ENCODE measurements around the gene MRPL39.
"Not testable (repeated sequence)": the region's sequence is repeated elsewhere in the genome, so short reads cannot be mapped to it uniquely, and the experiment has no call there.

MRPL39 gene

DNA sequence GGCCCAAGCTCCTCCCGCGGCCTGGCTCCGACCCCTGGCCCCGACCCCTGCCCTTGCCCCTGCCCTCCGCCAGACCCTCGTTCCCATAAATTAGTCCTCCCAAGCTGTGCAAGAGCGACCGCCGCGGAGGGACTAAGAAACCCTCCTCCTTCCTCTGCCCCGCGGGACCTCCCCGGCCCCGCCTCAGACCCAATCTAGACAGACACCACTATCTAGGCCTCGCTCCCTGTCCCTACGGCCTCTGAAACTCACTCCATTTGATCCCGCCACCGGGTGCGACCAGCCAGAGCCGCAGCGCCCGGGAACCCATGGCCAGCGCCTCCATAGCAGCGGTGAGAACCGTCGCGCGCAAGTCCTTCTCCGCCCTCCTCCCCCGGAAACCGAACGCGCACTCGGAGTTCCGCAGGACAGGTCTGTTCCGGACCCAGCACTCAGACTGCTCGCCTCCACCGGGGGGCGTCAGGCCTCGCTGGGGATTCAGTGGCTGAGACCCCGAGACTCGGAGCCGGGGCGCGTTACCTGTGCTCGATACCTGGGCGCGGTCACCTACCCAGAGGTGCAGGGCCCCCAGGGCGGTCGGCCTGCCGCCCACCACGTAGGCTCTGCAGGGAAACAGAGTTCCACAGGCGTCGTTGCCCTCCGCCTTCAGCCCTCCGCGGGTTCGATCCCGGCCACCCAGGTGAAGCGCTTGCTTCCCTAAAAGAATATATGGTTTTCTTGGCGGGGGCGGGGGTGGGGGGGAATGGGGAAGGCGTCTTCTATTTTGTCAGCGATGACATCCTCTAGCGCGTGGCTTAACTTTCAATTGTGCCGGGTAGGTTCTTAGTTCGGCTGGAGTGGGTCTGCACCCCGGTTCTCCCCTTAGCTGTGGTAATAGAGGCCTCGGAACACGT, at the start of gene MRPL39:
MRPL39 (minus strand) TSS at position 331 of the 893 bp plus-strand sequence; CDS start at position 325, 6 bp downstream.
- peak; percentile 71 for DNase-seq (ENCODE audit: low read depth)

DNA sequence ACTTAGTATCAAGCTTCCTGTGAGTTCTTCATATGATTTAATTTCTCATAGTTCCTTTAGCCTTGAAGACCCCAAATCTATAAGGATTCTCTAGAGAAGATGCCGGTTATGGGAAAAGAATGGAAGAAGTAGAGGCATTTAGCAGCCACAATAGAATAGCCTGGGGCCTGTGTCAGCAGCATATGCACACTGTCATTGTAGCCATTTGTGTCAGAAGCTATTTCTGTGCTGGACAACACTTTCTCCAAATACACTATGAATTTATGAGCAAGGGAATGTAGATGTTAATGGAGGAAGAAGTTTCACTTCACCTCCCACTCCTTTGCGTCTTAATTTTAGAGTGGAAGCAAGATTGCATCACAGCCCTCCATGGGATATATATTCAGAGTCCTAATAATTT, 49.1 kb upstream of the MRPL39 start:
- DNase-seq (ENCODE audit: low read depth) = no peak

DNA sequence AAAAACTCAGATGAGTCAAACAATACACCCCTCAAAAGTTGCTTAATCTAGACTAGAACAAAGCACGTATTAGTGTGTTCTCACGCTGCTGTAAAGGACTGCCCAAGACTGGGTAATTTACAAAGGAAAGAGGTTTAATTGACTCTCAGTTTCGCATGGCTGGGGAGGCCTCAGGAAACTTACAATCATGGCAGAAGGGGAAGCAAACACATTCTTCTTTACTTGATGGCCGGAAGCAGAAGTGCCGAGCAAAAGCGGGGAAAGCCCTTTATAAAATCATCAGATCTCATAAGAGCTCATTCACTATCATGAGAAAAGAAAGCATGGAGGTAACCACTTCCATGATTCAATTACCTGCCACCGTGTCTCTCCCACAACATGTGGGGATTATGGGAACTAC, 41.9 kb upstream of the MRPL39 start:
- DNase-seq (ENCODE audit: low read depth) = no peak

DNA sequence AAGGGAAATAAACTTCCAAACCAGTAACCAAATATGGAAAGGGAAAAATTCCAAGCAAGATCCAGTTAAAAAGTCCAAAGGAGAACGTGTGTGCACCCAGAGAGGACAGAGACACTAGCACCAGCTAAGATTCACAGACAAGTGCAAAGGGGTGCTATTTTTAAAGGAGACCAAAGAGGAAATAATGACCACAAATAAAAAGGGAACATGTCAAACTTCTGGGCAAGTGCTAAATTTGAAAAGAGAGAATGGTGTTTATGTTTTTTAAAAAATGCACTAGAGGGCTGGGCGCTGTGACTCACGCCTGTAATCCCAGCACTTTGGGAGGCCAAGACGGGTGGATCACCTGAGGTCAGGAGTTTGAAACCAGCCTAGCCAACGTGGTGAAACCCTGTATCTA, 40.4 kb upstream of the MRPL39 start:
- DNase-seq (ENCODE audit: low read depth) = no peak

DNA sequence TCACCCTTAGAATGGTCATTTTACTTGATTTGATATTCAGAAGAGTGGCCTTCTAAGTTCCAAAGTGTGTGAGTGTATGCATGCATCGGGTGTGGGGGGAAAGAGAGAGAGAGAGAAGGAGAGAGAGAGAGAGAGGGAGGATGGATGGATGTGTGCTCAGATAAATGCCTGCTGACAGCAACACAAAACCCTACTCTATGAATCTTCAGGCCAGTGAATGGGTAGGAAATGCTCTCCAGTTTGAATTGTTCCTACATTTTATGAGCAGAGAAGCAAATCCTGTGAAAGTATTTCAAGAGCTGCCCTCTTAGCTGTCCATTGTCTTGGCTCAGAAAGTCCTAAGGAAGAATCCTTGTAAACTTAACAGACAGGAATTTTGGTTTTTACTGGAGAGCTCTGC, 39.2 kb upstream of the MRPL39 start:
- no peak for DNase-seq (ENCODE audit: low read depth)

DNA sequence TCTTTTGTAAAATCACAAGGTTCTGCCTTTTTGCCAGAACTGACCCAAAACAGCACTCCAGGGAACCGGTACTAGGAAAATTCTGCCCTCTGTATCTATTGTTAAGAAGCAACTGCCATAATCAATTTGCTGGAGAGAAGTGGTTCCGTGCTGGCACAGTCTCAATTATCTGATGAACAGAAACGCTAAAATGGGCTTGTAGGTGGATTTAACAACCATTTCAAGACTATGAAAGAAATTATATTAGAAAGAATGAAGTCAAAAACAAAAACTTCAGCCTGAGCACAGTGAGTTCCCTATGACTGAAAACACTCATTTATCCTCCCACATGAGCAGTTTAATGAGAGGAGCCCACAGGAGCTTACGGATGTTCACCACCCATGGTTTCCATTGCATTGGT, 36.2 kb upstream of the MRPL39 start:
- DNase-seq (ENCODE audit: low read depth) = no peak

DNA sequence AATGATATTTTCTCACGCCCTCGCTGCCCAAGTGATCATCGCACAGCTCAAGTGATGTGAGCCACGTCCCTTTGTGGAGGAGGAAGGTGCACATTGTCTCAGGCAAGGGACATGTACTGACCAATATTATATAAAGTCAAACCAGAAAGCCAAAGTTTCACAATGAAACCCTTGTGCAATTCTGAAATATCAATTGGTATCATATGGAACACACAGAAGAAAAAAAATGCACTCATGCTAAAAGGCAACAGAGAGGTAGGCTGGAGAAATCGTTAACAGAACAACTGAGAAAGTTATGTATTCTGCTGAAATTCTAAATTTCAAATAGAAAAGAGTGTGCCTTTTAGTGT, 33.6 kb upstream of the MRPL39 start:
- no peak for DNase-seq (ENCODE audit: low read depth)

DNA sequence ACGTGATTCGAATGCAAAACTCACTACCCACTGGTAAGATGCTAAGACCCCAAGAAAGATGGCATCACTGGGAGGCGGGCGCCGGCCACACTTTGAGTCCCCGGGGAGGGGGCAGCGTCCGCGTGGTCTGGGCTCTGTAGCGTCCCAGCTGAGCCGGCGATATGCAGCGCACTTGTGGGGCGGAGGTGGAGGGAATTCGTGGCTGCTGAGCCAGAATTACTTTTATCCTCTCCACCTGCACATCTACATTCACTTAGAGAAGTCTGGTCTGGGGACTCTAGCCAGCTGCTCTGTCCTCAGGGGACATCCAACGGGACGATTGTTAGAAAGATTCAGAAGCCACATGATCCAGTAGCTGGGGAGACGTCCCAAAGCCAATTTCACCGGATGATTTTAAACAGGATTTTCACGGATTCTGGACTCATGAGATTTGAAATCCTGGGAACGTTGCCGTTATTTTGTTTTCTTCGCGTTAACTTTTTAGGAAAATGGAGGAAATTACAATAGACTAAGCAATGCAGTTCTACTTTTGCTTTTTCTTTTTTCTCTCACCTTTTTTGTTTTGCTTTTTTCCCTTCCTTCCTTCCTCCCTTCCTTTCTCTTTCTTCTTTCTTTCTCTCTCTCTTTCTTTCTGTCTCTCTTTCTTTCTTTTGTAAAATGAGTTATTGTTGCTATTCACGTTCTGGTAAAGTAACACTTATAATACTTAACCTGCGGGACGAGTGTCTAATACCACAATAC, 33.1 kb upstream of the MRPL39 start:
- DNase-seq (ENCODE audit: low read depth) = no peak

DNA sequence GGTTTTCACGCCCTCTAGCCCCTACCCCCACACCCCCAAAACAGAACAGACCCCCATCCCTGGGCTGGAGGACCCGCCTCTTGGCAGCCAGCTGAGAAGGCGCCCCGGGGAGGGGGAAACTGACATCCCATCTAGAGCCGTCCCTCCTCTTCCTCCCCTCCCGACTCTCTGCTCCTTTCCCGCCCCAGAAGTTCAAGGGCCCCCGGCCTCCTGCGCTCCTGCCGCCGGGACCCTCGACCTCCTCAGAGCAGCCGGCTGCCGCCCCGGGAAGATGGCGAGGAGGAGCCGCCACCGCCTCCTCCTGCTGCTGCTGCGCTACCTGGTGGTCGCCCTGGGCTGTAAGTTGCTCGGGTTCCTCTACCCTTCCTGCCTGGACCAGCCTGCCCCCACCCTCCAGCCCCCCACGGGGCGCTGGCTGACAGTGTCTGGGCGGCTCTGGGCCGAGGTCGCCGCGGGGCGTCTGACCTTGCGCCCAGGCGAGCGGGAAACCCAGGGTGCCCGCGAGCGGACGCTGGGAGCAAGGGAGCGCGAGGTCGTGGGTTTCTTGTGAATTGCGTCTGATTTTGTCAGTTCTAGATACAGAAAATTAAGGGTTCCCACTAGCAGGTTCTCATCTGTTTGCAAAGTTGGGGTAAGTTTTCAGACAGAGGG, 32.4 kb upstream of the MRPL39 start:
- DNase-seq (ENCODE audit: low read depth) = no peak

DNA sequence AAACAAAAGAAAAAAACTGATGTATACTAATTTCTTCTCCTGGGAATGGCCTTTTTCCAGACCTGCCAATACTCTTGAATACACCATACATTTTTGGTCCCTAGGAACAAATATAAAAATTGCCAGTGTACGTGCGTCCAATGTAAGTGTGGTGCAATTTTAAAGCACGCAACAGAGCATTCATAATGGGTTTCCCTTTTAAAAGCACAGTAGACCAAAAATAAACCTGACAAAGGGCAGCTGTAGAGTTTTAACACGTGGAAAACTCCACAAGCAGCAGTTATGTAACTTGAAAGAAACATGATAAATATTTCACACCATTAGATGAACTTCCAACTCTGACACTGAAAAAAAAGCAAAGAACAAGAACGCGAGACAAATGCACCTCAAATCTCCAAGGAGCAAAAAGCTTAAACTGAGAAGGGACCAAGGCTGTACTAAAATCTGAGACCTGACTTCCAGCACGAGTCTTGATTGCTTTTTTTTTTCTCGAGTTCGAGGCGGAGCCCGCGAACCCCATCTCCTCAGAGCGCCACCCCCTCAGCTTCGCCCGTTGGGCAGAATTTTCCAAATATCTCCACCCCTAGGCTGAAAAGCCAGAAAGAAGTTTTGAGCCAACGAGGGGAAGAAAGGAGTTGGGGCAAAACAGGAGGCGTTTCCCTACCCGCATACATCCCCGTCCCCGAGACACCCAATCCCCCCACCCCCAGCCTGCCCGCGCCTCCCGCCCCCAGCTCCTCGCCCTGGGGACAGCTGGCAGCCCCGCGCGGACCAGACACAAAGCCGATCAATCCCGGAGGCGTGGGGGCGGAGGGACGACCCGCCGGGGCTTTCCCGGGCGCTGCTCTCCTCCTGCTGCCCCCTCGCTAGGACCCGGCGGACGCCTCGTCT, 31.6 kb upstream of the MRPL39 start, which contains the start of gene JAM2:
JAM2 (plus strand) TSS at position 599 of the 891 bp plus-strand sequence. CDS start 564 bp downstream, outside the sequence.
- DNase-seq (ENCODE audit: low read depth) = no peak

DNA sequence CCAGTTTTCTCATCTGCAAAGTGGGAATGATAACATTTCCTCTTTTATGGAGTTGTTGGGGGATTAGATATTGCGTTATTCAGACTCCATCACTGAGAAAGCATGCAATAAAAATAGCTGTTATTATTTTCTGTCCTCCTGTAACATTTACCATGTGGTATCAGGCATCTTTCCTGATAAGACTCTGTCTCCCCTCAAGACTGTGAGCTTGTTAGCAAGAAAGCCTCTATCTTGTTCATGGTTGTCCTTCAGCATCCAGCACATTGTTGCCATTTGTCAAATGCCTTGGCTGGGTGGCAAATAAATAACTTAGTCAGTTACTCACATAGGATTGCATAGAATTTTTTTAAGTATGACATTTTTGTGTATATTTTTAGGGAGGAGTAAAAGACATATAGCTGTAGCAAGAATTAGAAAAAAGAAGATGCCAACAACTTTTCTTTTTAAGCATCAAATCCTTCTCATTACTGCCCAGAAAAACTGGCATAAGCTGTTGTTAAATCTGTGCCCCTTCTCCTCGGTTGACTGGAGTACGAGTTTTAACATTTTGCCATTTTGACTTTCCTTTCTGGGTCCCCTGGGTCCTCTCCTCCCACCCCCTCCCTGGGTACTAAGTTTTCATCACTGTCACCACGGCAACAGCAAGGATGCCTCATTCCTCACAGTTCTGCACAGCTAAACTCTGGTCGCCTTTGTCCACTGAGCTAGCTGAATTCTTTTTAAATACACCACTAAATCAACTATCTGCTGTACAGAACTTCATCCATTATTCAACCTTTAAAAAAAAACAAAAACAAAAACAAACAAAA, 30.8 kb upstream of the MRPL39 start:
- no peak for DNase-seq (ENCODE audit: low read depth)

DNA sequence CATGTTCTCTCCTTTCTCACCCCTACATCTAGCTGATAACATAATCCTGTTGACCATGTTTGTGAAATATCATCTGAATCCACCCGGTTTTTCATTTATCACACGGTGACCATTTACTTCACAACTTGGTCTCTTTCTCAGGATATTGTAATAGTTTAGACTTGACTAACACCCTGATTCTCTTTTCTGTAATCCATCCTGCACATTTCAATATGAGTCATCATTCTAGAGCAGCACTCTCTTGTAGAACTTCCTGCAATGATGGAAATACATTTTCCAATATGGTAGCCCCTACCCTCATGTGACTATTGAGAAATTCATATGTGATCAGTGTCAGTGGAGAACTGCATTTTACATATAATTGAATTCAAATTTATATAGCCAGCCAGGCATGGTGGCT, 29.4 kb upstream of the MRPL39 start:
- no peak for DNase-seq (ENCODE audit: low read depth)

DNA sequence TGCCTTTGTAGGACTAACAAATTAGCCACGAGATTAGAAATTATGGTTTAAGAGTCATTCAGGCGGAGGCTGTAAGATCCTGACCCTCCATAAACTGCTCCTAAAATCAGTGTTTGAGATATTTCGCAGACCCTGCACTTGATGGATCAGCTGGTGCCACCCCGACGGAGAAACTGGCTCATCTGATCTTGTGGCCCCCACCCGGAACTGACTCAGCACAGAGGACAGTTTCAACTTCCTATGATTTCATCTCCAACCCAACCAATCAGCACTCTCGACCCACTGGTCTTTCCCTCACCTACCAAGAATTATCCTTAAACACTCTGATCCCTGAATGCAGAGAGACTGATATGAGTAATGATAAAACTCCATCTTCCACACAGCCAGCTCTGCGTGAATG, 28.0 kb upstream of the MRPL39 start:
- DNase-seq (ENCODE audit: low read depth) = no peak

DNA sequence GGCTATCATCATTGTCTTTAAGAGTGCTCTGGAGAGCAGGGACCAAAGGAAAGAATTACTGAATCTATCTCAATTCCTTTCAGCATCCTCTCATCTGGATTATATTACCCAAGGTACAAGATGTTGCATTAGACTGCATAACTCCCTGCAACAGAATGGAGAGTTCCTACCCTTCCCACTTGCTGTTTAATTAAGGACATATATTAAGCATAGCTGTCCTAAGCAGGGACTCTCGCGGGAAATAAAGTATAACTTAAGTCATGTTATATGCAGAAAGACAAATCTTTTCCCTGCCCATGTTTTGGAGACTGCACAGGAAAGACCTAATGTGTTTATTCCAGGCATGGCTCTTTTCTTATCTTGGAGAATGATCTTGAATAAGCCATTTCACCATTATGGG, 25.0 kb upstream of the MRPL39 start:
- DNase-seq (ENCODE audit: low read depth) = no peak

DNA sequence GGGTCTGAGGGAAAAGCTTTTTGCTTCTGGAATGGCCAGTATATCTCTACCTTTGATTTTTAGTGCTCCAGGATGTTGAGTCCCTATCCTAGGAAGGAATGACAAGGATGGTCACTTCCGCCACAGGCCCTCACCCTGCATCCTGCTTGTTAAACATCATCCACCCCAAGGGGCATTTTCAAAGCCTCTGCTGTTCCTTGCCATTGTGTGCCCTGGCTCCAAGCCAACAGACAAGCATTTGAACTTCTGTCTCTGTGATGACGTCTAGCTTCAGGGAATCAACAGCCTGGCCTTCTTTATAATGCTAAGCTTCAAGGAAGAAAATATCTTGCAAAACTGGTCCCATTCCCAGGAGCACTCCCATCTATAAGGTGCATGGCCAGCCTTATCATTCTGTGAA, 19.5 kb upstream of the MRPL39 start:
- DNase-seq (ENCODE audit: low read depth) = no peak

DNA sequence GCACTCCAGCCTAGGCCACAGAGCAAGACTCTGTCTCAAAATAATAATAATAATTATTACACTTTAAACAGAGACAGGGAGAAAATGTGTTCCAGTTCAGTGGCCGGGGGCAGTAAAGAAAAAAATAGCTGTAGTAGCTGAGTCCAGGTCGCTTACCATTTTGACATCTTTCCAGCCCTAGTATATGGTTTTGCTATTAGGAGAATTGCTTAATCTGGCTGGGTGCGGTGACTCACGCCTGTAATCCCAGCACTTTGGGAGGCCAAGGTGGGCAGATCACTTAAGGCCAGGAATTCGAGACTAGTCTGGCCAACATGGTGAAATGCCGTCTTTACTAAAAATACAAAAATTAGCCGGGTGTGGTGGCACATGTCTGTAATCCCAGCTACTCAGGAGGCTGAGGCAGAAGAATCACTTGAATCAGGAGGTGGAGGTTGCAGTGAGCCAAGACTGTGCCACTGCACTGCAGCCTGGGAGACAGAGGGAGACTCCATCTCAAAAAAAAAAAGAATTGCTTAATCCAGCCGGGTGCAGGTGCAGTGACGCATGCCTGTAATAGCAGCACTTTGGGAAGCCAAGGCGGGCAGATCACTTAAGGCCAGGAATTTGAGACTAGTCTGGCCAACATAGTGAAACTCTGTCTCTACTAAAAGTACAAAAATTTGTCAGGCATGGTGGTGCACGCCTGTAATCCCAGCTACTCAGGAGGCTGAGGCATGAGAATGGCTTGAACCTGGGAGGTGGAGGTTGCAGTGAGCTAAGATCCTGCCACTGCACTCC, 18.7 kb upstream of the MRPL39 start:
- DNase-seq (ENCODE audit: low read depth) = not testable (repeated sequence)

DNA sequence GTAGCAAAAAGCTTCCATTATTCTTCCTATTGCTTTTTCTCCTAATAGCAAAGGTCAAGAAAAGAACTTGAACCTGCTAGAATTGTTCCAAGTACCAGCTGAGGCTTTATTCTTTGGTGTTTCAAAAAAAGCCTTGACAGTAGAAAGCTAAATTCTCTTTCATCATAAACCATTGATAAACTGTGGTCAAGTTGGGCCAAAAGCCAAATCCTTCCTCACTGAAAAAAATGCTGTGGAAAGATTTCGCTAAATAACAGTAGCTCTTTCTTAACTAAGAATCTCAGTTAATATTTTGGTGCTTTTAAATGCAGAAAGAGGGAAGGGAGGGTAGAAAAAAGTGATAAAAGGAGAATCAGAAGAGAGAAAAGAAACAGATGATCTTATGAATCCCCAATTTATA, 17.8 kb upstream of the MRPL39 start:
- no peak for DNase-seq (ENCODE audit: low read depth)

DNA sequence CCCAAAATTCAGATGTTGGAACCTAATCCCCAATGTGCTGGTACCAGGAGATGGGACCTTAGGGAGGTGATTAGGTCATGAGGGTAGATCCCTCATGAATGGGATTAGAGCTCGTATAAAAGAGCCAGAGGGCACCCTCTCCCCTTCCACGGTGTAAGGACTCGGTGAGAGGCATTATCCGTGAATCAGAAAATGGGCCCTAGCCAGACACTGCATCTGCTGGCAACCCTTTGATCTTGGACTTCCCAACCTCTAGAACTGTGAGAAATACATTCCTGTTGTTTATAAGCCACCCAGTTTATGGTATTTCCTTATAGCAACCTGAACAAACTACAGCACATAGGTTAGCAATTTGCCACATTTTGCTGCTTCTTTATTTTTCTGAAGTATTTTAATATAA, 17.2 kb upstream of the MRPL39 start:
- DNase-seq (ENCODE audit: low read depth) = no peak

DNA sequence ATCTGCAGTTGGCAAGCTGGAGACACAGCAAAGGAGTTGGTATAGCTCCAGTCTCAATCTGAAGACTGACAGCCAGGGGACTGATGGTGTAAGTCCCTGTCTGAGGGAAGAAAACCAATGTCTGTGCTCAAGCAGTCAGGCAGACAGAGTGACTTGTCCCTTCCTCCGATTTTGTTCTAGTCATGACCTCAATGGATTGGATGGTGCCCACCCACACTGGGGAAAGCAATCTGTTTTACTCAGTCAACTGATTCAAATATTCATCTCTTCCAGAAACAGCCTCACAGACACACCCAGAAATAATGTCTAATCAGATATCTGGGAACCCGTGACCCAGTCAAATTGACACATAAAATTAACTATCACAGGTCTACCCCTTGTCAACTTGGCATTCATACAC, 11.9 kb upstream of the MRPL39 start:
- DNase-seq (ENCODE audit: low read depth) = no peak

DNA sequence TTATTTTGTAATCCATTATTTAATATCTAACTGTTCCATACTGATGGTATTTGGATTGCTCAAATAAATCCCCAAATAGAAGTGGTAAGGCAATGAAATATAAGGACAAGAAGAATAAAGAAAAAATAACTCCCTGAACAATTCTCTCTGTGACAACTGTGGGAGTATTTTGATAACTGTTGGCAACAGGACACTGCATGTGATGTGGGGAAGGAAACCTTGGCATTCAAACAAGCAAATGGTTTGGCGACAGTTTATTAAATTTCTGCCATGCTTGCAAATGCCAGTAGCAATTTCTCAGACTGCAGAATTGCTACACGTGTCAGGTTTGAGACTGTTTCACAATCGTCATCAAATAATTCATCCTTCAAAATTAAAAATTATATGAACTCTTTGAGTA, 8.6 kb upstream of the MRPL39 start:
- no peak for DNase-seq (ENCODE audit: low read depth)
